Measurements from ENCODE around the gene BPI.
A peak's percentile ranks its signal among the peaks of the same experiment; 100 is the strongest.
"Not testable (repeated sequence)": the region's sequence is repeated elsewhere in the genome, so short reads cannot be mapped to it uniquely, and the experiment has no call there.

BPI gene

DNA sequence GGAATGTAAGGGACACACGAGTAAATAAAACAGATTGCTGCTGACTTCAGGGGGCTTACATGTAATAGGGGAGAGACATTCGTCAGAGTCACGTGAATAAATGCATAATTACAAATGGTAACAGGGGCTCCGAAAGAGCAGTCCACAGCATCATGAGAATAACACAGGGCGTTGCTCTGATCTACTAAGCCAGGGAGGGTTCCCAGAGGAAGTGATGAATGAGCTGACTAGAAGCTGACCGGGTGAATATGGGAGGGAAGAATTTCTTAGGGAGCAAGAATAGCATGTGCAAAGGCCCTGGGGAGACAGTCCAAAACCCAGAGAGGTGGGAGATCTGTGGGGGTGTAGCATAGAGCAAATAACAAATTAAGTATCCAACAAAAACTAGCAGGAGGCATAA lies 2.4 kb downstream of the BPI start:
- DNase-seq = no peak

DNA sequence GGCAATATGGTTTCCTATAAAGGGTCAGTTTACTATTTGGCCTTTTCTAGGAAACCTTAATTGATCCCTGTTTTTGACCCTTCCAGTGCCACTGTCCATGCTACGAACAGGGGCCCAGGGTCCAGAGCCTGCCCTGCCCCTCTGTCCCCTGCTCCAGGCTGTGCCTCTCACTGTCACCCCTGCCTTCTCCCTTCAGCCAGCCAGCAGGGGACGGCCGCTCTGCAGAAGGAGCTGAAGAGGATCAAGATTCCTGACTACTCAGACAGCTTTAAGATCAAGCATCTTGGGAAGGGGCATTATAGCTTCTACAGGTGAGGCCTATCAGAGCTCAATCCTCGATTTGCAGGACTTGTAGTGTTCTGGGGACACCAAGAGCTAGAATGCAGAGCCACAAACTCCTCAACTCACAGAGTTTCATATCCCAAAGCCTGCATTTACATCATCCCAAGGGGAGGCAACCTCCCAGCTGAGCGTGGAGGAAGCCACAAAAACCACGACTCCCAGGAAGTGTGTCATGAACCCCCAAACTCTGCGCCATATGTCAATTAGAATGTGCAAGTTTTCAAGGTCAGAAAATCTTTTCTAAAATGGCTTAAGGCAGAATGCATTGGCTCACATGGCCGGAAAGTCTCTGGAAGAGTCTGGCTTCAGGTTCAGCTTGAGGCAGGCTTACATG lies 3.6 kb downstream of the BPI start:
- DNase-seq = no peak

DNA sequence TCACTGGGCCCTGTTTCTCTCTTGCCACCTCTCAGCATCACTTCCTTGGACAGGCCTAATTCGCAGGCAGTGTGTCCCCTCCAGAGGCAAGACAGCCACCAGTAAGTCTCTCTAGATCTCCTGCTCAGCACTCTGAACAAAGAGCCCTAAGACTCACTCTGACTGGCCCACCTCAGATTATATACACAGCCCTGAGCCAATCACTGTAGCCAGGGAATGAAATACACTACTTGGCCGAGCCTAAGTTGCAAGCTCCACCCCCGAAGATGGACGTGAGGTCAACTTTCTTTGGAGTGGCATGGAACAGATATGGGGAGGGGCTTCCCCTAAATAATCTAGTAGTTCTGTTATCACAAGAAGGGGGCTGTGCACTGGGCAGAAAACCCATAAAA lies 4.1 kb downstream of the BPI start:
- no peak for DNase-seq

DNA sequence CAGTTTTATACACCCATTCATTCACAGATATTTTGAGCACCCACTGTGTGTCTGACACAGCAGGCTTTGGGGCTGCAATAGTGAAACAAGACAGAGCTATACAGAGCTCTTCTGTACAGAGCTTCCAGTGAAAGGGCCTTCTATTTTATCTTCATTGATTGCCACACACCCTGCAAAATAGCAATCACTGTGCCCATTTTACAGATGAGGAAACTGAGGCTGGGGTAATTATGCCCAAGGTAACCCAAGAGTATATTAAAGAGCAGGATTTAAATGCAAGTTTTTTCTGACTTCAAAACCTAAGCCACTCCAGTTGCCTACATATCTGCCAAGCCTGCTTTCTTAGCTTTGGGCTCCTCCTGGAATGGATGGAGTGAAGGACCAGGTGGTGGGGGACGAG lies 4.5 kb downstream of the BPI start:
- DNase-seq = no peak

DNA sequence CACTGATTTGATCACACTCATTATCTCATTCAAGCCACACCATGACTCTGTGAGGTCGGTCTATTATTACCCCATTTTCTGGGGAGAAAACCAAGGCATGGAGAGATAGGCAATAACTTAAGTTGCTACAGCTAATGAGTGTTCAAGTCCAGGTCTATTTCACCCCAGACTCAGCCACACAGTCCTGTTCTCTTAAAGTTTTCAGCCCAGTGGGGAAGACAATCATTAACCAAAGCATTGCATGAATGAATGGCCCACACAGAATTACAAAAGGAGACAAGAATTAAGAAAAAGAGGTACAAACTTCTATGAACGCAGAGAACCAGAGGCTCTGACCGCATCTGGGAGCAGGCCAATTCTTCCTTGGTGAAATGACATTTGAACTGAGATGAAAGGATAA lies 7.1 kb downstream of the BPI start:
- DNase-seq = no peak

DNA sequence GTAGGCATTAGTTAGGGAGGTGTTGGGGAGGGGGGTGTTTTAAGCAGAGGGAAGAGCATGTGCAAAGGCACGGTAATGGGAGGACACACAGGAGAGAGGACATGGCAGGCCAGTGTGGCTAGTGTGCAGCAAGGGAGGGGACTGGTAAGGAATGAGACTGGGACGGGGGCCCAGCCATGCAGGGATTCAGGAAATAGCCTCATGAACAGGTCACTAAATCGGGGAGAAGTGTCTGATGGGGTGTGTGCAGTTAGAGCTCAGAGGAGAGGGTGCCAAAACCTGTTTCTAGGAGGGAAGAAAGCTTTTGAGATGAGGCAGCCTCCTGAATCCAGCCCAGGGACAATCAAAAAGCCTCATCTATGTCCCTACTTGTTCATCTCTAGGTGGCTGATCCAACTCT lies 7.5 kb downstream of the BPI start:
- DNase-seq = no peak

DNA sequence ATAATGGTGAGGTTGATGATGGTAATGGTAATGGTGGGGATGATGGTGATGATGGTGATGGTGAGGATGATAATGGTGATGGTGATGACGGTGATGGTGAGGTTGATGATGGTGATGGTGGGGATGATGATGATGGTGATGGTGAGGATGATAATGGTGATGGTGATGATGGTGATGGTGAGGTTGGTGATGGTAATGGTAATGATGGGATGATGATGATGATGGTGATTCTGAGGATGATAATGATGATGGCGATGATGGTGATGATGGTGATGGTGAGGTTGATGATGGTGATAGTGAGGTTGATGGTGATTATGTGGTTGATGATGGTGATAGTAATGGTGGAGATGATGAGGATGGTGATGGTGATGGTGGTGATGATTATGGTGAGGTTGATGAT lies 9.7 kb downstream of the BPI start:
- DNase-seq = no peak

DNA sequence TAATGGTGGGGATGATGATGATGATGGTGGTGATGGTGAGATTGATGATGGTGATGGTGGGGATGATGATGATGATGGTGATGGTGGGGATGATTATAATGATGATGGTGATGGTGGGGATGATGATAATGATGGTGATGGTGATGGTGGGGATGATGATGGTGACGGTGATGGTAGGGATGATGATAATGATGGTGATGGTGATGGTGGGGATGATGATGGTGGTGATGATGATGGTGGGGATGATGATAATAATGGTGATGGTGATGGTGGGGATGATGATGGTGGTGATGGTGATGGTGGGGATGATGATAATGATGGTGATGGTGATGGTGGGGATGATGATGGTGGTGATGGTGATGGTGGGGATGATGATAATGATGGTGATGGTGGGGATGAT lies 10.4 kb downstream of the BPI start:
- not testable (repeated sequence) for DNase-seq

DNA sequence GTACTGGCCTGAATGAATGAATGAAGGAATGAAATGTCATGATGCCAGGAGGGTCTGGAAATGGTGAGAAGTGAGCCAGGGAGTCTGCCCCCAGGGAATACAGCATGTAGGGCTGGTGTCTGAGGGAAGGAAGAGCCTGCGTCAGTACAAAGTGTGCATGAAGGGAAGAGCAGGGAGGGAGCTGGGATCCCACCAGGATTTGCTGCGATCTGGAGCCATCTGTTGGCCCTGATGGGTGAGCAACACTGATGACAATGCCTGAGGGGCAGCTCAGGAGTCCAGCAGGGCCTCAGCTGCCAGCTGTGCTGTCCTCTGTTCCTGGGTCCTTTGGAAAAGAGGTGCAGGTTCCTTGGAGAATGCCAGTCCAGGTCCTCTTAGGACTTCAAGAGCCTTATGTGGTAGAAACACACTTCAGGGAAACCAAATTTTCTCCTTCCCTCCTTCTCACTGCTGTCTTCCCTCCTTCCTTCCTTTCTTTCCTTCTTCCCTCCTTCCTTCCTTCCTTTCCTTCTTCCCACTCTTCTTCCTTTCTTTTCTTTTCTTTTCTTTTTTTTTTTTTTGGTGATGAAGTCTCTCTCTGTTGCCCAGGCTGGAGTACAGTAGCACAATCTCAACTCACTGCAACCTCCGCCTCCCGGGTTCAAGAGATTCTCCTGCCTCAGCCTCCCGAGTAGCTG lies 11.5 kb downstream of the BPI start:
- DNase-seq = no peak

DNA sequence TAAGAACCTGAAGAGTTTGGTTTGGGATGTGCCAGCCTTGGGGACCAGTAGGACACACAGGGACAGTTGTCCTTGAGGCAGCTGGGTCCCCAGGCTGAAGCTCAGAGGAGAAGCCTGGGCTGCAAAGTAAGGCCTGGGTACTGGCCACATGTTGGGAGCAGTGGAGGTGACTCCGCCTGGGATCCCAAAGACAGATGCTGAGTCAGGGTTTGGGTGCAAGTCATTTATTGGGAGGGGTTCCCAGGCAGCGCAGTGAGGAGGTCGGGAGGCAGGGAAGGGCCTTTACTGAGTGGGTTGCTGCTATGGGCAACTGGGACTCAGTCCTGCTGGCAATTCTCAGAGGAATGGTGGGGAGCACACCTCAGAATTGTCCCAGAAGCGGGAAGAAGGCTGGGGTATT lies 12.4 kb downstream of the BPI start:
- DNase-seq = no peak

DNA sequence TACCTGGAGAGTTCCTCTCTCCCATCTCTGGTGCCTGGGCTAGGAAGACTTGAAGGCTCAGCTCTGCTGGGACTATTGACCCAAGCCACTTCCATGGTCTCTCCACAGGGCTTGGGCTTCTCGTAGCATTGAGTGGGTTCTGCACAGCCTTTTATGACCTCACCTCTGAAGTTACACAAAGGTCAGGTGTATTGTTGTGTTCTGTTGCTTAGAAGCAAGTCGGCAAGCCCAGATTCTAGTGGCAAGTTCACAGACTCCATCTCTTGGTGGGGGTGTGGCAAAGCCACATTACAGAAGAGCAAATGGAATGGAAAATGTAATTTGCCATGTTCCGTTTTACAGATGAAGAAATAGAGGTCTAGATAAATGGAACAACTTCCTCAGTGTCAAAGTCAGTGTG lies 13.5 kb downstream of the BPI start:
- no peak for DNase-seq

DNA sequence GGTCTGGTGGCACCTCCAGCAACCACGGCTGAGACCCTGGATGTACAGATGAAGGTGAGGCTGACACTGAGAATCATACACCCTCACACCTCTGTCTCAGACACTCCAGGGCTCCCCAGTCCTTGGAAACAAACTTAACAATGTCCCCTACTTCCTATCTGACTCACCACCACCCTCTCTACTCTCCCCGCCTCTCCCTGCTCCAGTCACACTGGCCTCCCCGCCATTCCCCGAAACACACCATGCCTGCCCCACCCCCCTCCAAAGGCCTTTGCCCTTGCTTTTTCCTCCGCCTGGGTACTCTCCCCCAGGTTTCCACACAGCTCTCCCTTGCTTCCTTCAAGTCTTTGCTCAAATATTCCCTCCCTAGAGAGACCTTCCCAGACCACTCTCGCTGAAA lies 16.3 kb downstream of the BPI start:
- DNase-seq = no peak

DNA sequence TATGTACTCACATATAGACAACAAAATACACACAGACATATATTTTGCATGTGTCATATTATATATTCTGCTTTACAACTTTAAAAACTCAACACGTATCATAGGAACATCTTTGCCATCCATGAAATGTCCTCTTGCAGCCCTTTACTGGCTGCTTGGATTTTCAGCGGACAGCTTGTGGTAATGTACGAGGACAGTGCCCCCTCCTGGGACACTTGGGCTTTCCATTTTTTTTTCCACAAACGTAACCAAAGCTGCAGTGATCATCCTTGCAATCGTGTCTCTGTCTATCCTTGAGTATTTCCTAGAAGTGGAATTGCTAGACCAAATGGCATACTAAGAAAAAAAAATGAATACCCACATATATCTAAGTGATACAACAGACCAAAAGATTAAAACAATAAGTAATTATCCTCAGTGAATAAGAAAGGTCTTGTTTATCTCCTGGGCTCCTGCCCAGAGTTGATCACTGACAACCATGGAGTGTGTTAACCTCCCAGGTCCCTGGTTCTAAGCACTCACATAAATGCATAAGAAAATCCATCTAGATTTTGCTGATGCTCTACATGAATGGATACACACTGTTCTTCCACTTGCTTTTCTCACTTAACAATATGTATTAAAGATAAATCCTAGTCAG lies 18.1 kb downstream of the BPI start:
- DNase-seq = peak; percentile 65

DNA sequence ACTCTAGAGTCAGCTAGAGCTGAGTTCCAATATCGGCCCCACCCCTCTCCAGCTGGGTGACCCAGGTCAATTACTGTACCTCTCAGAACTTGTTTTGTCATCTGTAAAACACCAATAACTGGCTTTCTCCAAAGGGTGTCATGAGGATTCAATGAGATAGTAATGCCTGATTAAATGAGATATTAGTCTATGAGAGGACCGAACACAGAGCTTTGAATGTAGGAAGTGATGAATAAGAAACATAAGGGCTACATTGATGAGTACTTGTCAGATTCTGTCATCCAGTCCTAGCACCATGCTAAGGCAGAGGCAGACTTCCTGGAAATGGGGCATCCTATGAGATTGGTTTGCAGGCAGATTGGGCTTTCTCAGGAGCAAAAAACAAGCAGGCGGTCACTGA lies 20.2 kb downstream of the BPI start:
- no peak for DNase-seq

DNA sequence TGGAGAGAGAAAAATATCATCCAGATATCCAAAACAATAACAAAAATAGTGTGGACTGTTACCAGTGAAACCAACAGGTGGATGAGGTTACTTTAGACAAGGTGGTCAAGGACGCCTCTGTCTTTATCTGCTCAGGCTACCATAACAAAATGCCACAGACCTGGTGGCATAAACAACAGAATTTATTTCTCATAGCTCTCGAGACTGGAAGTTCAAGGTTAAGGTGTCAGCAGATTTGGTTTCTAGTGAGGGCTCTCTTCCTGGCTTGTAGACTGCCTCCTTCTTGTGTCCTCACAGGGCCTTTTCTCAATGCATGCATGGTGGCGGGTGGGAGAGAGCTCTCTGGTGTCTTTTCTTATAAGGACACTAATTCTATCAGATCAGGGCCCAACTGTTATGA lies 21.2 kb downstream of the BPI start:
- no peak for DNase-seq

DNA sequence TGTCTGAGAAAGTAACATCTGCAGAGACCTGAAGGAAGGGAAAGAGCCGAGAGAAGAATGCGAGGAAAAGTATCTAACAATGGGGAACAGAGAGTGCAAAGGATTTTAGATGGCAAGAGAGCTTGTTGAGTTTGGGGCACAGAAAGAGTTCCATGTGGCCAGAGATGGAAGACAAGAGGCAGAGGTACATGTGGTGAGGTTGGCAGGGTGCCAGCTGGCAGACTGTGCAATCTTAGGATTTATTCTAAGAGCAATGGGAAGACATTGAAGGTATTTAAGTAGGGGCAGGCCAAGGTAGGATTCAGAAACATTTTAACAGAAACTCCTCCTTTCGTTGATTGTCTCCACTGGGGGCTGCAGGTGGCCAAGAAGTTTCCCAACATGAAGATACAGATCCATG lies 21.9 kb downstream of the BPI start:
- DNase-seq = no peak

DNA sequence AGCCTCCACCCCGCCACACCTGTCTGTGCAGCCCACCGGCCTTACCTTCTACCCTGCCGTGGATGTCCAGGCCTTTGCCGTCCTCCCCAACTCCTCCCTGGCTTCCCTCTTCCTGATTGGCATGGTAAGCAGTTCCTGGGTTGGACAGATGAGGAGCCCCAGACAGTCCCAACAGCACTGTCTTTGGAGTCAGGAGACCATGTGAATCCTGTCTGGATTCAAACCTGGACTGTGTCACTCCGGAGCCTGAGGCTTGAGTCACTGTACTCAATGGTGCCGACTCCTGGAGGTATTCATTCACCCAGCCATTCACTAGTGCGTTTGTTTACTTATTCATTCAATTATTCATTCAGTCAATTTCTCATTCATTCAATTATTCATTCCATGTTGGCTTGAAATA lies 22.4 kb downstream of the BPI start:
- DNase-seq = no peak

DNA sequence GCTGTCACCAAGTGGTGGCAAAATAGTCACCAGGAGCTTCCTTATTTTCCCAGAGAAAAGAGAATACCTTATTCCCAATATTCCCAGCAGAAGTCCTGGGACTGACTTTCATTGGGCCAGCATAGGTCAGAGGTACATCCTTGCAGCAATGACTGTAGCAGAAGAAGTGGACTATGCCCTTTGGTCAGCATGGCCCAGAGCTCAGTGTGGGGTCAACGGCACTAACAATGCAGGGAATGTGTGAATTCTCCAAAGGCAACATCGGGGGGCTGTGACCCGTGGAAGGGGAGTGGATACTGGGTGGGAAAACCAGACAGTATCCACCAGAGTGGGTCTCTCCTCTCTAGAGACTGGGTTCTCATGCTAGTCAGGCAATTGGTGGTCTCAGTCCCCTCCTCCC lies 26.7 kb downstream of the BPI start:
- no peak for DNase-seq

DNA sequence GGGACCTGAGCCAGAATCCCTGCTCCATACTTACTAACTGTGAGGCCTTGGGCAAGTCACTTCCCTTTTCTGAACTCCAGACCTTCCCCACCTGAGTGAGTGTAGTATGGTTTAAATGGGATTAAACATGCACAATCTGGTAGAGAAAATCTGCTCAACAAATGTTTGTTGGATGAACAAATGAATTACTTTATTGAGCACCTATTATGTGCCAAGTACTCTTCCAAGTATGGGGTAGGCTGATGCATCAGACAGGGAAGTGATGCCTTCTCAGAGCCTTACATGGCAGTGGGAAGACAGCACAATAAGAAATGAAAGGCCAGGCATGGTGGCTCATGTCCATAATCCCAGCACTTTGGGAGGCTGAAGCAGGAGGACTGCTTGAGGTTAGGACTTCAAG lies 27.3 kb downstream of the BPI start:
- no peak for DNase-seq

DNA sequence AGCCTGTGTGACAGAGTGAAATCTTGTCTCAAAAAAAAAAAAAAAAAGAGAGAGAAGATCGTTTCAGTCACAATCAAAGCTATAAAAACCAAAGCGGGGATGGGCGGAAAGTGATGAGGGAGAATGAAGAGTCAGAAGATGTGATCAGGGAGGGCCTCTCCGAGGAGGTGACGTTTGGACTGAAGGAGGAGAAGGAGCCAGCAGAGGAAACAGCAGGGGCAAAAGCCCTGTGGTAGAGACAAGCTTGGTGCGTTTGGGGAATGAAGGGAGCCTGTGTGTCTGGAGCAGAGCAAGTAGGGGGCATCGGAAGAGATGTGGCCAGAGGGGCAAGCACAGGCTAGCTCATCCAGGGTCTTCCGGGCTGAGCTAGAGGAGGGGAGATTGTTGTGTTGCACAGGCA lies 27.9 kb downstream of the BPI start:
- no peak for DNase-seq

DNA sequence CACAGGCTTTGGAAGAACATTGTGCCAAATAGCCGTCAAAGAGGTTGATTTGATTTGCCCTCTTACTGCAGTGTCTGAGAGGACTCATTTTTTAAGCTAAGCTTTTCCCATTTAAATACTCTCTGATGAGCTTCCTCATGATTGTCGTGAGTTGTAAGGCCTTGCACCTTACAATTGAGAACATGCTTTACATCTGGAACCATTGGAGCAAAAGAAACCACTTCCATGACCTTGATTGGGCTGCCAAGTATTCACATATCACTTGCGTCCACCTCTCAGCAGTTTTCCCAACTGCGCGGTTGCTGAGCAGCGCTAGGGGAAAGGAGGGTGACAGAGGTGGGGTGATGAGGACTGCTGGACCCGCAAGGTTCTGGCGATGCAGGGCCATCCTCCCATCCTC lies 30.1 kb downstream of the BPI start:
- no peak for DNase-seq

DNA sequence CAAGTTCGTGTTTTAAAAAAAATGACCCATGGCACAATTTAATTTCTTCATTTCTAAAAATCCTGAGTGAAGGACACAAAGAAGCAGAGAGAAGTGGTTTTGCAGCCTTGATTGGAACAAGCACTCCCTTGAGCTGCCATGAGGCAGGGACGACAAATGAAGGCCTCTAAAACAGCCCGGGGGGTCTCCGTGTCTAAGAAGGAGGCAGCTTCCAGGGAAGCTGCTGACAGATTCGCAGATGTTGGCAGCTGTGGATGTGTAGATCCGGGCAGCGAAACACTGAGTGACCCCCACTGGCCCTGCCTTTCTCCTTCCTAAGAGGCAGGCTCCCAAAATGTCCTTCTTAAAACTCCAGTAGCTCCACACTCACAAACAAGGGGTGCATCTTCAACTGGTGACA lies 32.8 kb downstream of the BPI start:
- DNase-seq = no peak

DNA sequence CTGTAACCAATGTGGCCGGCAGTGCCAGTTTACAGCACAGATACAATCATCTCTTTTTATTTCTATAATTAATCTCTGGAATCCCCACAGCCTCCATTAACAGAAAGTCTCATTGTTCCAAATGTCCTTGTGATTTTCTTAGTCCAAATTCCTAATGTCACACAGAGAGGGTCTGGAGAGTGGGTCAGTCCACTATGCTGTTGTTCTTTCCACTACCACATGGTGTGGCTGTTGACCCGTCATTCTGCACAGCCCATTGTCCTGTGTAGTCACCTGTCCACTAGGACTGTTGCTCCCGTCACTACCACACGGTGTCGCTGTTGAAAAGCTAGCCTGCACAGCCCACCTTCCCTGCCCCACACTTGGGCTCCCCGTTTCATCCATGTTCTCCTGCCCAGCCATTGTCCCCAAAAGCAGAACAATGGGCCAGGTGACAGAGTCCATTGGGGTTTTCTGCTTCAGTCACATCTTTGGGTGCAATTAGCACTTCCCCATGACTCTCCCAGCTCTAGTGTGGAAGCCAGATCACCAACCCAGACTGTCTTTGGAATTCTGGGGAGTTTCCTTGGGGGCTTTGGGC lies 33.7 kb downstream of the BPI start:
- no peak for DNase-seq

DNA sequence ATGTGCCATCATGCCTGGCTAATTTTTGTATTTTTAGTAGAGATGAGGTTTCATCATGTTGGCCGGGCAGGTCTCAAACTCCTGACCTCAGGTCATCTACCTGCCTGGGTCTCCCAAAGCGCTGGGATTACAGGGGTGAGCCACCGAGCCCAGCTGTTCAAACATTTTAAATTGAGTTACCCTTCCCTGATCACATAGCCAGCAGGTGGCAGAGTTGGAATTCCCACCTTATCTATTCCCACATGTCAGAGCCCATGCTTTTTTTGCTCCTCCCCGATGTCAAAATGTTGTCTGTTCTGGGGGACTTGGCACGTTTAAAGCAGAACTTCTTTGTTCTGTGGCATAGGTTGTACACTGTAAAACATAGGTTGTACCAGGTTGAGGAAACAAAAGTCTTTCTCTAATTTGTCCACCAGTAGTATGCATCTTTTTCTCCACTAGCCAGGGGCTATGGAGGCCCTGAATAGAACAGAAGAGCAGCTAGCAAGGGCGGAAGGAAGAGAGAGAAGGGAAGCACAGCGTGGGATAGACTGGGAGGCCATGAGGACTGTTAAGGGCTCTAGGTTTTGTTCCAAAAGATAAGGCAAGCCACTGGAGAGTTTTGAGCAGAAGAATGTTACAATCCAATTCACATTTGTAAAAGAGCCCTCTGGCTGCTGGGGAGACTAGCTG lies 35.0 kb downstream of the BPI start:
- no peak for DNase-seq

All from right hindlimb (tissue), 1 donor.